Right lobe of liver (tissue), 6 donors: ENCODE results near the gene CHIT1. TPM values are rescaled to one million over a fixed set of nuclear protein-coding genes. Genes with fewer than 3 reads are reported as not detected.
A peak's percentile ranks its signal among the peaks of the same experiment; 100 is the strongest.

Source experiments
- ATAC-seq, 4 donors: fragments of 200-7000 bp; cut with Tn5 transposase; one replicate each; pipeline ENCODE4 v1.9.1; 2020; ENCODE audit warnings: mild to moderate bottlenecking in 4 of 4, moderate library complexity in 4 of 4
- DNase-seq, 3 donors: peaks; one replicate each; pipeline ENCODE4 v3.0.0-alpha.2; 2020
- H3K27ac ChIP-seq, 3 donors: fragments of 200-600 bp; one replicate each; pipeline ENCODE4 v1.8.0; 2022
- H3K27me3 ChIP-seq, 2 donors: fragments of 200-600 bp; one replicate each; pipeline ENCODE4 v1.8.0; 2022
- H3K36me3 ChIP-seq, 4 donors: fragments of 200-600 bp; sonication (generic) in 1 of 4; one replicate each; pipeline versions ENCODE4 v1.5.1 to v1.8.0; 2017 to 2022; ENCODE audit warnings: control low read depth in 1 of 4
- H3K4me1 ChIP-seq, 4 donors: fragments of 200-600 bp; sonication (generic) in 1 of 4; one replicate each; pipeline versions ENCODE4 v1.5.1 to v1.8.0; 2017 to 2022; ENCODE audit warnings: control low read depth in 1 of 4
- H3K4me3 ChIP-seq, 3 donors: fragments of 200-600 bp; one replicate each; pipeline ENCODE4 v1.8.0; 2022
- H3K9me3 ChIP-seq, 4 donors: fragments of 200-600 bp; sonication (generic) in 1 of 4; one replicate each; pipeline versions ENCODE4 v1.5.1 to v1.8.0; 2017 to 2022; ENCODE audit warnings: control low read depth in 1 of 4
- CTCF ChIP-seq, 4 donors: fragments of 200-600 bp in 3 of 4; fragments of 450-650 bp in 1 of 4; IDR thresholded peaks; one replicate each; pipeline versions ENCODE4 v1.5.1 to v1.8.0; 2016 to 2022; ENCODE audit warnings: antibody characterized with exemption in 4 of 4, mild to moderate bottlenecking in 2 of 4
- POLR2A ChIP-seq: fragments of 450-650 bp; IDR thresholded peaks from one replicate; pipeline ENCODE4 v1.6.1; 2017; ENCODE audit warnings: antibody characterized with exemption, mild to moderate bottlenecking
- WGBS: methylation state at CpG from one replicate; pipeline ENCODE4 v1.1.6; 2018; ENCODE audit warnings: low coverage, low lambda C conversion rate; ENCODE audit not compliant: insufficient coverage; ENCODE audit errors: missing lambda C conversion rate; 5-methylcytosine and 5-hydroxymethylcytosine counted together
- intact Hi-C, 2 donors: fragments of 100-400 bp; cut with DNase I; formaldehyde crosslinking; loops; one replicate each; pipeline versions ENCODE4 v1.11.2 to v1.14.1; 2022
- total RNA-seq, 6 experiments: library from RNA; depleted of rRNA in 2 of 6; stranded (reverse); fragments of >200 nt in 2 of 6; fragmentation: NEBNext Ultra II Directional in 3 of 6; extraction: Animal tissue kit (Norgen Biotek cat#: 25700) in 3 of 6; gene quantifications; one replicate each; pipeline versions ENCODE4 v1.1.0 to v1.2.4, GENCODE V29; 2016 to 2023
- donor health status: DM: no; HTN: yes; CAD: no.
- donor health status: DM: no; HTN: no; CAD: no.
- donor health status: DM: no; HTN: no; CAD: no.
- donor health status: DM: no; HTN: yes; CAD: no.
- donor health status: DM: no; HTN: yes; CAD: no.

The CHIT1 gene
- total RNA-seq, 6 experiments from 2014 or later, result 0.46 to 0.61 (median 0.46) TPM; not detected in 3

- peaks cover 0 to 23% (median 2%) of the 10 kb centered on the region in 4 donors for H3K4me1 ChIP-seq
- DNase-seq (peak in 1 of 3 donors; percentile 74), ATAC-seq (peak; percentile 86 to 94 (median 88))
- H3K27ac ChIP-seq, result peak overlapping the region; percentile 29 to 72 (median 31)
- no peaks in the 10 kb centered on the region for H3K9me3 ChIP-seq
- TF ChIP-seq POLR2A (peak; percentile 38), CTCF (IDR thresholded peaks at IDR 0.05) (no peak)
- intact Hi-C loops, result no loop called here
- WGBS, result 22% methylated on average over 8 of the region's 8 CpGs
- H3K27me3 ChIP-seq, result no peaks in the 10 kb centered on the region
- no peak overlapping the region for H3K4me3 ChIP-seq
- no peaks in the 10 kb centered on the region for H3K36me3 ChIP-seq
These were observed 29.5 kb downstream of the CHIT1 start for GRCh38 chr1:203199816-203200571.

GRCh38 chr1:203199481-203199815, 30.0 kb downstream of the CHIT1 start:
- no peaks in the 10 kb centered on the region for H3K27me3 ChIP-seq
- no peak for TF ChIP-seq POLR2A
- TF ChIP-seq CTCF (IDR thresholded peaks at IDR 0.05), result no peak
- intact Hi-C loops, result no loop called here
- ATAC-seq (no peak), DNase-seq (peak in 1 of 3 donors; percentile 36)
- H3K4me3 ChIP-seq, result no peak overlapping the region
- no peaks in the 10 kb centered on the region for H3K9me3 ChIP-seq
- peaks cover 0 to 23% (median 2%) of the 10 kb centered on the region in 4 donors for H3K4me1 ChIP-seq
- H3K27ac ChIP-seq, result peak overlapping the region in 2 of 3 donors; percentile 29 to 72
- H3K36me3 ChIP-seq, result no peaks in the 10 kb centered on the region
- WGBS, result 100% methylated on average over 1 of the region's 6 CpGs

- WGBS, result 59% methylated on average over 3 of the region's 3 CpGs
- peak; percentile 22 to 75 (median 34) for ATAC-seq
These were observed 30.5 kb downstream of the CHIT1 start for GRCh38 chr1:203199002-203199401.

GRCh38 chr1:203197625-203198024, 31.8 kb downstream of the CHIT1 start:
- Histone ChIP-seq H3K27ac (no peak overlapping the region), H3K36me3 (no peaks in the 10 kb centered on the region), H3K9me3 (no peaks in the 10 kb centered on the region), H3K4me3 (no peak overlapping the region), H3K27me3 (no peaks in the 10 kb centered on the region), H3K4me1 (peaks cover 0 to 23% (median 2%) of the 10 kb centered on the region in 4 donors)
- TF ChIP-seq POLR2A (no peak), CTCF (IDR thresholded peaks at IDR 0.05) (no peak)
- 10% methylated on average over 1 of the region's 3 CpGs for WGBS
- intact Hi-C loops, result no loop called here
- no peak for DNase-seq
- ATAC-seq, result no peak

More at GRCh38 chr1:203199002-203199401, 30.5 kb downstream of the CHIT1 start:
- no peaks in the 10 kb centered on the region for H3K27me3 ChIP-seq
- H3K27ac ChIP-seq, result peak overlapping the region in 1 of 3 donors; percentile 72
- H3K4me1 ChIP-seq, result peaks cover 0 to 23% (median 2%) of the 10 kb centered on the region in 4 donors
- H3K9me3 ChIP-seq, result no peaks in the 10 kb centered on the region
- DNase-seq, result peak in 1 of 3 donors; percentile 72
- intact Hi-C loops, result no loop called here
- TF ChIP-seq CTCF (IDR thresholded peaks at IDR 0.05) (no peak), POLR2A (no peak)
- H3K4me3 ChIP-seq, result no peak overlapping the region
- H3K36me3 ChIP-seq, result no peaks in the 10 kb centered on the region
